ENCODE results near the gene XYLB. TPM values are rescaled to one million over a fixed set of nuclear protein-coding genes. Genes with fewer than 3 reads are reported as not detected.

XYLB gene
- total RNA-seq, 1 donor from 2014 or later, result 0.91 TPM

- intact Hi-C loops (cut with micrococcal nuclease), result no loop called here
- no peaks in the 10 kb centered on the region for H3K27me3 ChIP-seq (ENCODE audit: low read depth)
- H3K9me3 ChIP-seq (replicated peaks), result no peaks in the 10 kb centered on the region
- no peak overlapping the region for H3K27ac ChIP-seq (replicated peaks)
- no peaks in the 10 kb centered on the region for H3K4me1 ChIP-seq
- TF ChIP-seq, protein P1, sequence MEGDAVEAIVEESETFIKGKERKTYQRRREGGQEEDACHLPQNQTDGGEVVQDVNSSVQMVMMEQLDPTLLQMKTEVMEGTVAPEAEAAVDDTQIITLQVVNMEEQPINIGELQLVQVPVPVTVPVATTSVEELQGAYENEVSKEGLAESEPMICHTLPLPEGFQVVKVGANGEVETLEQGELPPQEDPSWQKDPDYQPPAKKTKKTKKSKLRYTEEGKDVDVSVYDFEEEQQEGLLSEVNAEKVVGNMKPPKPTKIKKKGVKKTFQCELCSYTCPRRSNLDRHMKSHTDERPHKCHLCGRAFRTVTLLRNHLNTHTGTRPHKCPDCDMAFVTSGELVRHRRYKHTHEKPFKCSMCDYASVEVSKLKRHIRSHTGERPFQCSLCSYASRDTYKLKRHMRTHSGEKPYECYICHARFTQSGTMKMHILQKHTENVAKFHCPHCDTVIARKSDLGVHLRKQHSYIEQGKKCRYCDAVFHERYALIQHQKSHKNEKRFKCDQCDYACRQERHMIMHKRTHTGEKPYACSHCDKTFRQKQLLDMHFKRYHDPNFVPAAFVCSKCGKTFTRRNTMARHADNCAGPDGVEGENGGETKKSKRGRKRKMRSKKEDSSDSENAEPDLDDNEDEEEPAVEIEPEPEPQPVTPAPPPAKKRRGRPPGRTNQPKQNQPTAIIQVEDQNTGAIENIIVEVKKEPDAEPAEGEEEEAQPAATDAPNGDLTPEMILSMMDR (IDR thresholded peaks at IDR 0.05; ENCODE audit: borderline replicate concordance), result no peak
- peaks cover 10% of the 10 kb centered on the region for H3K36me3 ChIP-seq
- no peak for DNase-seq
- H3K4me3 ChIP-seq, result no peak overlapping the region
Observed at GRCh38 chr3:38367779-38368178, 21.2 kb downstream of the XYLB start.

DNA sequence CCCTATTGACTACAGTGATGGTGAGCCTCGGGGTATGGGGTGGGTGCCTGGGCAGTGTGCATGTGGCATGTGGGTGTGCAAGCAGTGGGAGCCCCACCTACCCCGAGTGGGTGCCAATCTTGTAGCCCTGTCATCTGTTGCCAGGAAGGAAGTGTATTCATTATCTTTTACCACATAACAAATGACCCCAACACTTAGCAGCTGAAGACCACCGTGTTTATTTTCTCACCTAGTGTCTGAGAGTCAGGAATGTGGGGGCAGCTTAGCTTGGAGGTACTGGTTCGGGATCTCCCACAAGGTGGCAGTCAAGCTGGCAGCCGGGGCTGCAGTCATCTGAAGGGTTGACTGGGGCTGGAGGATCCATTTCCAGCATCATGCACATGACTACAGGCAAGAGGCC lies 21.7 kb downstream of the XYLB start:
- TF ChIP-seq, protein P1 (IDR thresholded peaks at IDR 0.05; ENCODE audit: borderline replicate concordance), result no peak
- no peak for DNase-seq
- Histone ChIP-seq H3K27me3 (ENCODE audit: low read depth) (no peaks in the 10 kb centered on the region), H3K4me3 (no peak overlapping the region), H3K9me3 (replicated peaks) (no peaks in the 10 kb centered on the region), H3K4me1 (no peaks in the 10 kb centered on the region), H3K36me3 (peaks cover 10% of the 10 kb centered on the region), H3K27ac (replicated peaks) (no peak overlapping the region)
- intact Hi-C loops (cut with micrococcal nuclease), result no loop called here

DNA sequence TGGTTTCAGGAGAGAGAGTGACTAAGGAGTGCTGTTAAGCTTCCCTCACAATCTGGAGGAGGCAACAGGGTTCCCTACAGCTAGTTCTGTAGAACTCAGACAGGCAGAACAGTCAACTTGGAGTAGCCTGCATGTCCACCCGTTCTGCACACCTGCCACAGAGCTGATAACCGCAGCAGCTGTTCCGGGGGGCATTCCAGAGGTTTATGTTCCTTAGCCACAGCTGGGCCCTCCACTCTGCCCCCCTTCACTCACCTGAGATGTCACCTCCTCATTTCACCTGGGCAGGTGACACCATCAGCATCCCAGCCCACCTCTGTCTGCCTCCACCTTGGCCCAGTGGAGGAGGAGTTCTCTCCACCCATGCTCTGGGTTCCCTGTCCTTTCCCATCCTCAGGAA lies 22.6 kb downstream of the XYLB start:
- no peaks in the 10 kb centered on the region for H3K27me3 ChIP-seq (ENCODE audit: low read depth)
- H3K4me1 ChIP-seq, result no peaks in the 10 kb centered on the region
- DNase-seq, result no peak
- H3K27ac ChIP-seq (replicated peaks), result no peak overlapping the region
- intact Hi-C loops (cut with micrococcal nuclease), result no loop called here
- H3K9me3 ChIP-seq (replicated peaks), result no peaks in the 10 kb centered on the region
- TF ChIP-seq, protein P1 (IDR thresholded peaks at IDR 0.05; ENCODE audit: borderline replicate concordance), result no peak
- no peak overlapping the region for H3K4me3 ChIP-seq
- H3K36me3 ChIP-seq, result peaks cover 10% of the 10 kb centered on the region

GRCh38 chr3:38370149-38370548 lies 23.6 kb downstream of the XYLB start:
- intact Hi-C loops (cut with micrococcal nuclease), result no loop called here
- Histone ChIP-seq H3K9me3 (replicated peaks) (no peaks in the 10 kb centered on the region), H3K27me3 (ENCODE audit: low read depth) (no peaks in the 10 kb centered on the region), H3K27ac (replicated peaks) (no peak overlapping the region), H3K4me3 (no peak overlapping the region), H3K36me3 (peaks cover 10% of the 10 kb centered on the region), H3K4me1 (no peaks in the 10 kb centered on the region)
- DNase-seq, result no peak
- TF ChIP-seq, protein P1 (IDR thresholded peaks at IDR 0.05; ENCODE audit: borderline replicate concordance), result no peak

- intact Hi-C loops (cut with micrococcal nuclease), result no loop called here
Observed at GRCh38 chr3:38370861-38371260, 24.3 kb downstream of the XYLB start.

More at GRCh38 chr3:38370861-38371260, 24.3 kb downstream of the XYLB start:
- Histone ChIP-seq H3K27me3 (ENCODE audit: low read depth) (no peaks in the 10 kb centered on the region), H3K4me3 (no peak overlapping the region), H3K27ac (replicated peaks) (no peak overlapping the region), H3K9me3 (replicated peaks) (no peaks in the 10 kb centered on the region), H3K4me1 (no peaks in the 10 kb centered on the region), H3K36me3 (peaks cover 10% of the 10 kb centered on the region)
- DNase-seq, result no peak
- TF ChIP-seq, protein P1 (IDR thresholded peaks at IDR 0.05; ENCODE audit: borderline replicate concordance), result no peak

Measured in left ventricle myocardium inferior (tissue), 1 donor.